ENCODE results near the gene SESN3.

GRCh38 chr11:95150956-95151684, 79.9 kb downstream of the SESN3 start:
- TF ChIP-seq EZH2 (IDR thresholded peaks at IDR 0.05) (no peak), POLR2AphosphoS5 (IDR thresholded peaks at IDR 0.05; ENCODE audit: borderline replicate concordance, low read depth, low read length) (no peak), FOXP2 (optimal IDR thresholded peaks at IDR 0.05; ENCODE audit: control extremely low read depth, extremely low read length, insufficient read depth) (no peak)
